Spleen (tissue), 11 donors: ENCODE results near the gene TMPO. TPM values are rescaled to one million over a fixed set of nuclear protein-coding genes. Genes with fewer than 3 reads are reported as not detected.
"Not testable (repeated sequence)": the region's sequence is repeated elsewhere in the genome, so short reads cannot be mapped to it uniquely, and the experiment has no call there.

Source experiments
- DNase-seq: peaks from one replicate; pipeline ENCODE4 v3.0.0-alpha.2; 2020
- H3K27ac ChIP-seq, 8 donors: fragments of 200-600 bp; sonication (generic) in 7 of 8; 1 replicate in 4 of 8; 2 replicates in 4 of 8; pipeline versions ENCODE4 v1.5.0 to v1.8.0; 2016 to 2021; ENCODE audit warnings: inconsistent platforms in 4 of 8, mild to moderate bottlenecking in 4 of 8, moderate library complexity in 1 of 8
- H3K27me3 ChIP-seq, 7 donors: fragments of 200-600 bp; sonication (generic) in 6 of 7; replicated peaks in 1 of 7; 1 replicate in 4 of 7; 2 replicates in 3 of 7; pipeline versions ENCODE4 v1.5.0 to v1.8.0; 2016 to 2021; ENCODE audit warnings: inconsistent platforms in 3 of 7, mild to moderate bottlenecking in 1 of 7
- H3K36me3 ChIP-seq, 6 donors: fragments of 200-600 bp; sonication (generic) in 5 of 6; 1 replicate in 4 of 6; 2 replicates in 2 of 6; pipeline versions ENCODE4 v1.5.0 to v1.8.0; 2016 to 2021; ENCODE audit warnings: inconsistent platforms in 2 of 6
- H3K4me1 ChIP-seq, 6 donors: fragments of 200-600 bp; sonication (generic) in 5 of 6; 1 replicate in 3 of 6; 2 replicates in 3 of 6; pipeline versions ENCODE4 v1.5.0 to v1.8.0; 2016 to 2021; ENCODE audit warnings: inconsistent platforms in 3 of 6
- H3K4me3 ChIP-seq, 8 donors: fragments of 200-600 bp; sonication (generic) in 7 of 8; 1 replicate in 4 of 8; 2 replicates in 4 of 8; pipeline versions ENCODE4 v1.5.0 to v1.8.0; 2016 to 2021; ENCODE audit warnings: inconsistent platforms in 4 of 8, mild to moderate bottlenecking in 4 of 8, moderate library complexity in 2 of 8
- H3K9me3 ChIP-seq, 8 donors: fragments of 200-600 bp; sonication (generic) in 7 of 8; 1 replicate in 4 of 8; 2 replicates in 4 of 8; pipeline versions ENCODE4 v1.5.0 to v1.8.0; 2016 to 2021; ENCODE audit warnings: inconsistent platforms in 4 of 8
- POLR2A ChIP-seq, 3 donors: fragments of 450-650 bp; IDR thresholded peaks; one replicate each; pipeline ENCODE4 v1.5.1; 2017; ENCODE audit warnings: antibody characterized with exemption in 3 of 3, mild to moderate bottlenecking in 1 of 3
- POLR2AphosphoS5 ChIP-seq, 3 donors: sonication (generic); formaldehyde crosslinking; IDR thresholded peaks; one replicate each; pipeline ENCODE4 v1.5.1; 2017; ENCODE audit warnings: antibody characterized with exemption in 3 of 3
- WGBS, 5 donors: extraction: QIAGEN DNeasy Blood & Tissue Kit in 3 of 5; methylation state at CpG; one replicate each; pipeline versions ENCODE4 v1.1.5 to v1.1.7; 2013 to 2018; 5-methylcytosine and 5-hydroxymethylcytosine counted together
- intact Hi-C: fragments of 100-400 bp; cut with DNase I; formaldehyde crosslinking; loops from one replicate; pipeline ENCODE4 v1.15.0; 2023; ENCODE audit warnings: low total_unique reads
- polyA plus RNA-seq, 3 donors: library from polyadenylated mRNA; stranded (reverse); fragments of 200-250 nt; gene quantifications; one replicate each; pipeline ENCODE4 v1.2.1, GENCODE V29; 2013
- total RNA-seq, 7 donors: library from RNA; depleted of rRNA in 3 of 7; stranded (reverse); fragments of >200 nt in 3 of 7; fragmentation: NEBNext Ultra II Directional in 4 of 7; extraction: Animal tissue kit (Norgen Biotek cat#: 25700) in 4 of 7; gene quantifications; one replicate each; pipeline versions ENCODE4 v1.1.0 to v1.2.1, GENCODE V29; 2016 to 2021
- TF ChIP-seq, protein P1 (sequence below), 11 experiments: fragments of 200-600 bp in 7 of 11; fragments of 450-650 bp in 4 of 11; sonication (generic) in 4 of 11; IDR thresholded peaks in 8 of 11; conservative IDR thresholded peaks in 3 of 11; 1 replicate in 7 of 11; 2 replicates in 4 of 11; pipeline versions ENCODE4 v1.4.0 to v1.8.0; 2016 to 2021; ENCODE audit warnings: antibody characterized with exemption in 11 of 11, inconsistent platforms in 4 of 11, mild to moderate bottlenecking in 1 of 11
- donor health status: healthy with polysubstance abuse.
- donor health status: DM: no; HTN: no; CAD: no; lungs with moderate emphysema.
- donor health status: DM: no; HTN: no; CAD: no.
- donor health status: Bipolar disorder and iron deficiency.
- donor health status: healthy.
- donor health status: DM: no; HTN: no; CAD: no.
- donor health status: DM: yes; HTN: yes; CAD: no.

The TMPO gene
- total and polyA plus RNA-seq, 10 donors, result 31.6 to 150 (median 89.8) TPM

GRCh38 chr12:98489176-98489575 is 26.2 kb upstream of the TMPO start:
- intact Hi-C loops, result loop anchor here (5.0 kb wide), 1 partner anchor 33 kb away; no protein-coding TSS in a partner anchor
- WGBS, 5 donors, result 88 to 95% (median 90%) methylated on average over 3 of the region's 3 CpGs
- Histone ChIP-seq H3K9me3 (no peaks in the 10 kb centered on the region), H3K36me3 (no peaks in the 10 kb centered on the region), H3K27ac (no peak overlapping the region), H3K4me3 (no peak overlapping the region), H3K4me1 (peaks cover 0 to 29% (median 11%) of the 10 kb centered on the region in 6 donors), H3K27me3 (no peaks in the 10 kb centered on the region)
- TF ChIP-seq, protein P1, sequence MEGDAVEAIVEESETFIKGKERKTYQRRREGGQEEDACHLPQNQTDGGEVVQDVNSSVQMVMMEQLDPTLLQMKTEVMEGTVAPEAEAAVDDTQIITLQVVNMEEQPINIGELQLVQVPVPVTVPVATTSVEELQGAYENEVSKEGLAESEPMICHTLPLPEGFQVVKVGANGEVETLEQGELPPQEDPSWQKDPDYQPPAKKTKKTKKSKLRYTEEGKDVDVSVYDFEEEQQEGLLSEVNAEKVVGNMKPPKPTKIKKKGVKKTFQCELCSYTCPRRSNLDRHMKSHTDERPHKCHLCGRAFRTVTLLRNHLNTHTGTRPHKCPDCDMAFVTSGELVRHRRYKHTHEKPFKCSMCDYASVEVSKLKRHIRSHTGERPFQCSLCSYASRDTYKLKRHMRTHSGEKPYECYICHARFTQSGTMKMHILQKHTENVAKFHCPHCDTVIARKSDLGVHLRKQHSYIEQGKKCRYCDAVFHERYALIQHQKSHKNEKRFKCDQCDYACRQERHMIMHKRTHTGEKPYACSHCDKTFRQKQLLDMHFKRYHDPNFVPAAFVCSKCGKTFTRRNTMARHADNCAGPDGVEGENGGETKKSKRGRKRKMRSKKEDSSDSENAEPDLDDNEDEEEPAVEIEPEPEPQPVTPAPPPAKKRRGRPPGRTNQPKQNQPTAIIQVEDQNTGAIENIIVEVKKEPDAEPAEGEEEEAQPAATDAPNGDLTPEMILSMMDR (IDR thresholded peaks at IDR 0.05 in 8 of 11, conservative IDR thresholded peaks at IDR 0.05 in 3 of 11), result no peak
- no peak for TF ChIP-seq POLR2AphosphoS5 (IDR thresholded peaks at IDR 0.05)
- no peak for TF ChIP-seq POLR2A (IDR thresholded peaks at IDR 0.05)
- no peak for DNase-seq

- Histone ChIP-seq H3K4me3 (peak overlapping the region in 1 of 8 donors; percentile 44), H3K9me3 (no peaks in the 10 kb centered on the region)
- intact Hi-C loops, result no loop called here
These were observed 24.6 kb upstream of the TMPO start for GRCh38 chr12:98490501-98491453.

GRCh38 chr12:98492580-98493140 is 22.7 kb upstream of the TMPO start:
- DNase-seq, result no peak
- intact Hi-C loops, result no loop called here
- Histone ChIP-seq H3K9me3 (no peaks in the 10 kb centered on the region), H3K36me3 (no peaks in the 10 kb centered on the region), H3K27me3 (no peaks in the 10 kb centered on the region), H3K27ac (no peak overlapping the region), H3K4me3 (no peak overlapping the region), H3K4me1 (peaks cover 0 to 37% (median 14%) of the 10 kb centered on the region in 6 donors)
- 57 to 82% (median 73%) methylated on average over 4 of the region's 4 CpGs for whole genome bisulfite sequencing, 5 donors
- TF ChIP-seq, protein P1 (IDR thresholded peaks at IDR 0.05 in 8 of 11, conservative IDR thresholded peaks at IDR 0.05 in 3 of 11), result no peak

More at GRCh38 chr12:98490501-98491453, 24.6 kb upstream of the TMPO start:
- H3K4me1 ChIP-seq, result peaks cover 0 to 29% (median 11%) of the 10 kb centered on the region in 6 donors
- no peaks in the 10 kb centered on the region for H3K27me3 ChIP-seq
- TF ChIP-seq POLR2A (IDR thresholded peaks at IDR 0.05) (no peak), POLR2AphosphoS5 (IDR thresholded peaks at IDR 0.05) (peak in 2 of 3 donors; percentile 24 to 74)
- TF ChIP-seq, protein P1 (IDR thresholded peaks at IDR 0.05 in 8 of 11, conservative IDR thresholded peaks at IDR 0.05 in 3 of 11), result peak; percentile 77 to 95 (median 91)
- 23 to 25% (median 24%) methylated on average over 14 of the region's 14 CpGs for WGBS, 5 donors
- H3K36me3 ChIP-seq, result no peaks in the 10 kb centered on the region
- DNase-seq, result peak; percentile 91
- H3K27ac ChIP-seq, result peak overlapping the region in 7 of 8 donors; percentile 50 to 82 (median 75)

DNA sequence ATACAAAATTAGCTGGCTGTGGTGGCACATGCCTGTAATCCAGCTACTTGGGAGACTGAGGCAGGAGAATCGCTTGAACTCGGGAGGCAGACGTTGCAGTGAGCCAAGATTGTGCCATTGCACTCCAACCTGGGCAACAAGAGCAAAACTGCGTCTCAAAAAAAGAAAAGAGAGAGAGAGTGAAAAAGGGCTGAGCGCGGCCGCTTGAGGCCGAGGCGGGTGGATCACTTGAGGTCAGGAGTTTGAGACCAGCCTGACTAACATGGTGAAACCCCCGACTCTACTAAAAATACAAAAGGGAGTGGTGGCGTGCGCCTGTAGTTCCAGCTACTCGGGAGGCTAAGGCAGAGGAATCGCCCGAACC is 14.1 kb upstream of the TMPO start:
- H3K4me3 ChIP-seq, H3K27me3 ChIP-seq, H3K36me3 ChIP-seq, DNase-seq, intact Hi-C loops, H3K9me3 ChIP-seq, H3K27ac ChIP-seq: not testable (repeated sequence)
- WGBS, 5 donors, result 94 to 97% (median 96%) methylated on average over 15 of the region's 15 CpGs
- H3K4me1 ChIP-seq, result peaks cover 0 to 34% (median 18%) of the 10 kb centered on the region in 6 donors
